GM18873 (cell line): ENCODE measurements around the gene DIAPH1.

Experiments used
- ATAC-seq: cut with Tn5 transposase; IDR thresholded peaks from one replicate; pipeline ENCODE4 v1.9.1; 2021; ENCODE audit warnings: mild to moderate bottlenecking, moderate library complexity, moderate number of reproducible peaks; ENCODE audit not compliant: unreplicated experiment, low FRiP score

DIAPH1 gene

GRCh38 chr5:141618804-141619554, at the start of gene DIAPH1:
Gene DIAPH1, minus strand, starts transcription at chr5:141619000. Its CDS starts 86 bp downstream, at chr5:141618914.
- ATAC-seq, result peak; percentile 64

GRCh38 chr5:141665995-141666940, 47.5 kb upstream of the DIAPH1 start:
- no peak for ATAC-seq

GRCh38 chr5:141664733-141665461, 46.1 kb upstream of the DIAPH1 start:
- no peak for ATAC-seq

GRCh38 chr5:141663506-141663905, 44.7 kb upstream of the DIAPH1 start:
- no peak for ATAC-seq

- no peak for ATAC-seq
Observed at GRCh38 chr5:141662028-141662427, 43.2 kb upstream of the DIAPH1 start.

GRCh38 chr5:141657937-141658545, 39.2 kb upstream of the DIAPH1 start:
- ATAC-seq, result peak; percentile 68

GRCh38 chr5:141657404-141657803, 38.6 kb upstream of the DIAPH1 start:
- no peak for ATAC-seq

GRCh38 chr5:141656396-141656795, 37.6 kb upstream of the DIAPH1 start:
- no peak for ATAC-seq

GRCh38 chr5:141655020-141655419, 36.2 kb upstream of the DIAPH1 start:
- no peak for ATAC-seq

- ATAC-seq, result no peak
Observed at GRCh38 chr5:141654298-141654697, 35.5 kb upstream of the DIAPH1 start.

GRCh38 chr5:141651728-141652105, 32.9 kb upstream of the DIAPH1 start:
- no peak for ATAC-seq

GRCh38 chr5:141650851-141651727, 32.3 kb upstream of the DIAPH1 start, which contains the start of gene FCHSD1:
Gene FCHSD1, minus strand, starts transcription at chr5:141651418. Its CDS starts 50 bp downstream, at chr5:141651368.
- peak; percentile 85 for ATAC-seq

GRCh38 chr5:141649972-141650371, 31.2 kb upstream of the DIAPH1 start:
- no peak for ATAC-seq

GRCh38 chr5:141649056-141649688, 30.4 kb upstream of the DIAPH1 start:
- no peak for ATAC-seq

- ATAC-seq, result no peak
Observed at GRCh38 chr5:141647851-141648250, 29.1 kb upstream of the DIAPH1 start.

- no peak for ATAC-seq
Observed at GRCh38 chr5:141647242-141647641, 28.4 kb upstream of the DIAPH1 start.

GRCh38 chr5:141646026-141646425, 27.2 kb upstream of the DIAPH1 start:
- no peak for ATAC-seq

- ATAC-seq, result peak; percentile 50
Observed at GRCh38 chr5:141641634-141642267, 23.0 kb upstream of the DIAPH1 start.
